Liver (tissue), 9 donors: ENCODE results near the gene CRTC2. TPM values are rescaled to one million over a fixed set of nuclear protein-coding genes. Genes with fewer than 3 reads are reported as not detected.
A peak's percentile ranks its signal among the peaks of the same experiment; 100 is the strongest.

Source experiments
- DNase-seq: peaks from one replicate; pipeline ENCODE4 v3.0.0-alpha.2; 2017; ENCODE audit warnings: low spot score
- H3K27ac ChIP-seq, 2 donors: one replicate each; pipeline ENCODE4 v1.7.0; 2013; ENCODE audit warnings: inconsistent platforms in 2 of 2, low read length in 2 of 2, control low read depth in 1 of 2, low read depth in 1 of 2, mild to moderate bottlenecking in 1 of 2
- H3K27me3 ChIP-seq, 4 donors: one replicate each; pipeline versions ENCODE4 v1.6.1 to v1.7.0; 2013; ENCODE audit warnings: low read length in 3 of 4, inconsistent platforms in 1 of 4, mild to moderate bottlenecking in 1 of 4, moderate library complexity in 1 of 4; ENCODE audit not compliant: control insufficient read depth in 4 of 4, insufficient read depth in 4 of 4
- H3K36me3 ChIP-seq, 4 donors: one replicate each; pipeline versions ENCODE4 v1.6.1 to v1.7.0; 2013; ENCODE audit warnings: low read length in 3 of 4, mild to moderate bottlenecking in 3 of 4, low read depth in 1 of 4, moderate library complexity in 1 of 4; ENCODE audit not compliant: control insufficient read depth in 4 of 4, insufficient read depth in 3 of 4
- H3K4me1 ChIP-seq, 4 donors: one replicate each; pipeline versions ENCODE4 v1.6.1 to v1.7.0; 2013; ENCODE audit warnings: low read length in 3 of 4, mild to moderate bottlenecking in 3 of 4, moderate library complexity in 1 of 4; ENCODE audit not compliant: control insufficient read depth in 4 of 4, insufficient read depth in 4 of 4
- H3K4me3 ChIP-seq, 3 donors: one replicate each; pipeline versions ENCODE4 v1.6.1 to v1.7.0; 2013; ENCODE audit warnings: low read length in 3 of 3, control low read depth in 1 of 3, low read depth in 1 of 3, mild to moderate bottlenecking in 1 of 3
- H3K9ac ChIP-seq, 2 donors: one replicate each; pipeline ENCODE4 v1.7.0; 2013; ENCODE audit warnings: low read length in 2 of 2, mild to moderate bottlenecking in 2 of 2, moderate library complexity in 2 of 2, control low read depth in 1 of 2, low read depth in 1 of 2
- H3K9me3 ChIP-seq, 4 donors: one replicate each; pipeline versions ENCODE4 v1.6.1 to v1.7.0; 2013; ENCODE audit warnings: low read length in 3 of 4; ENCODE audit not compliant: control insufficient read depth in 4 of 4
- EGR1 ChIP-seq, 2 donors: IDR thresholded peaks; 2 replicates each; pipeline ENCODE4 v1.6.1; 2016 to 2018; ENCODE audit warnings: antibody characterized with exemption in 2 of 2, low read depth in 2 of 2
- FOXA2 ChIP-seq: IDR thresholded peaks from 2 replicates; pipeline ENCODE4 v1.6.1; 2016; ENCODE audit warnings: antibody characterized with exemption
- GABPA ChIP-seq, 2 donors: IDR thresholded peaks in 1 of 2; conservative IDR thresholded peaks in 1 of 2; 2 replicates each; pipeline ENCODE4 v1.6.1; 2016; ENCODE audit warnings: antibody characterized with exemption in 2 of 2, mild to moderate bottlenecking in 1 of 2, moderate library complexity in 1 of 2
- HNF4A ChIP-seq, 2 donors: conservative IDR thresholded peaks; 2 replicates each; pipeline ENCODE4 v1.6.1; 2016; ENCODE audit warnings: antibody characterized with exemption in 2 of 2, mild to moderate bottlenecking in 2 of 2
- JUND ChIP-seq, 2 donors: IDR thresholded peaks; 2 replicates each; pipeline ENCODE4 v1.6.1; 2016; ENCODE audit warnings: antibody characterized with exemption in 2 of 2
- NR2F2 ChIP-seq: IDR thresholded peaks from 2 replicates; pipeline ENCODE4 v1.6.1; 2016; ENCODE audit warnings: antibody characterized with exemption
- RAD21 ChIP-seq, 2 donors: IDR thresholded peaks; 2 replicates each; pipeline ENCODE4 v1.6.1; 2016; ENCODE audit warnings: antibody characterized with exemption in 2 of 2, mild to moderate bottlenecking in 2 of 2
- RXRA ChIP-seq, 2 donors: IDR thresholded peaks; 2 replicates each; pipeline ENCODE4 v1.6.1; 2017 to 2018; ENCODE audit warnings: antibody characterized with exemption in 2 of 2, mild to moderate bottlenecking in 1 of 2
- SP1 ChIP-seq: IDR thresholded peaks from 2 replicates; pipeline ENCODE4 v1.6.1; 2018; ENCODE audit warnings: antibody characterized with exemption, mild to moderate bottlenecking
- YY1 ChIP-seq: IDR thresholded peaks from 2 replicates; pipeline ENCODE4 v1.6.1; 2016; ENCODE audit warnings: antibody characterized with exemption, mild to moderate bottlenecking
- WGBS: extraction: QIAGEN DNeasy Blood & Tissue Kit; methylation state at CpG from one replicate; pipeline ENCODE4 v1.1.7; 2013; 5-methylcytosine and 5-hydroxymethylcytosine counted together
- polyA plus RNA-seq, 2 donors: library from polyadenylated mRNA; stranded (reverse) in 1 of 2; unstranded in 1 of 2; fragments of 200-250 nt in 1 of 2; fragments of >200 nt in 1 of 2; fragmentation: Nextera tagmentation in 1 of 2; extraction: Ambion mirVana in 1 of 2; gene quantifications; one replicate each; pipeline versions ENCODE4 v1.2.1 to v1.2.3, GENCODE V29; 2013 to 2015
- total RNA-seq, 2 donors: library from RNA; depleted of rRNA; stranded (reverse); fragments of >200 nt; gene quantifications; one replicate each; pipeline ENCODE4 v1.2.3, GENCODE V29; 2014
- TF ChIP-seq, protein P1 (sequence below): fragments of 150-350 bp; IDR thresholded peaks from 2 replicates; pipeline ENCODE4 v1.5.1; 2017; ENCODE audit warnings: improper control_type of control experiment, low read depth, low read length; ENCODE audit not compliant: missing input control
- TF ChIP-seq, protein P2 (sequence below): IDR thresholded peaks from 2 replicates; pipeline ENCODE4 v1.6.1; 2016; ENCODE audit warnings: antibody characterized with exemption, mild to moderate bottlenecking
- TF ChIP-seq, protein P3 (sequence below): IDR thresholded peaks from 2 replicates; pipeline ENCODE4 v1.6.1; 2016; ENCODE audit warnings: antibody characterized with exemption
- donor health status: healthy.
- donor health status: healthy.
- donor health status: healthy.
- donor health status: healthy.
- donor health status: healthy.

The CRTC2 gene
- total and polyA plus RNA-seq, 4 donors = 4.9 to 14.9 (median 8.2) TPM

DNA sequence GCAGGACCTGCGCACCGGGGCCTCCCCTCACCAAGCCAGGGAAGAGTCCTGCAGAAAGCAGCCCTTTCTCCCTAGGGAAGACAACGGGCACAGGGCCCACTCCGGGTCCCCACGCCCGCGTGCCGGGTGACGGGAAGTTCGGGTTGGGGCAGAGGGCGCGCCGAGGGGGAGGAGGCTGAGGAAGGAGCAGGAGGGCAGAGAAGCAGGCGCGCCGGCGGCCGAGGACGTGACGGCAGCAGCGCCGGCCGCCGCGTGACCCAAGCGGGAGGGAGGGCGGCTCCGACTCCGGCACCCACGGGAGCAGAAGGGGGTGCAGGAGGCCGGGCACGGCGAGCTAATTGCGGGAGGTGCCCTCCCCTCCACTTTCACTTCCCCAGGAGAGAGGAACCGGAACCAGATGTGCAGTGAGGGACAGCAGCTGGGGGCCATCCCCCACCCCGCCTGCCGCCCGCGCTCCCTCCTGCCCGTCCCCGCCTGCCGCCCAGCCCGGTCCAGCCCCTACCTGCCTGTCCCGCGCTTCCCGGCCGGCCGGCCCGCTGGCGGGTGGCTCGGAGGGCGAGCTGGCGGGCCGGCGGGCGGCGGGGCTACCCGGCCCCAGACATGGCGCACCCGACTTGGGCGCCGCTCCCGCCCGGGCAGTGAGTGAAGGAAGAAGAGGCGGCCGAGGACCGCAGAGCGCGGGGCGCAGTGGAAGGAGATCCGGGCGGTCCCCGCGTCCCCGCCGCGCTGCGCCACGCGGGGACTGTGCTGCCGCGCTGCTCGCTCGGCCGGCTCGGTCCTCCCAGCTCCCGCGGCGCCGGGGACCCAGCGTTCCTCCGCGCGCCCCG lies 12.4 kb downstream of the CRTC2 start:
- under 1% methylated on average over 95 of the region's 95 CpGs for WGBS
- Histone ChIP-seq H3K4me3 (peak overlapping the region; percentile 80 to 97 (median 87)), H3K27me3 (no peaks in the 10 kb centered on the region), H3K36me3 (peaks cover 5 to 33% (median 18%) of the 10 kb centered on the region in 4 donors), H3K4me1 (peaks cover 14 to 38% (median 24%) of the 10 kb centered on the region in 4 donors), H3K27ac (peak overlapping the region; percentile 94 to 95), H3K9me3 (no peaks in the 10 kb centered on the region), H3K9ac (peak overlapping the region; percentile 24 to 85)
- DNase-seq = peak; percentile 69
- peak; percentile 32 to 52 for TF ChIP-seq RXRA (IDR thresholded peaks at IDR 0.05)
- TF ChIP-seq SP1 = peak; percentile 33
- TF ChIP-seq, protein P1, sequence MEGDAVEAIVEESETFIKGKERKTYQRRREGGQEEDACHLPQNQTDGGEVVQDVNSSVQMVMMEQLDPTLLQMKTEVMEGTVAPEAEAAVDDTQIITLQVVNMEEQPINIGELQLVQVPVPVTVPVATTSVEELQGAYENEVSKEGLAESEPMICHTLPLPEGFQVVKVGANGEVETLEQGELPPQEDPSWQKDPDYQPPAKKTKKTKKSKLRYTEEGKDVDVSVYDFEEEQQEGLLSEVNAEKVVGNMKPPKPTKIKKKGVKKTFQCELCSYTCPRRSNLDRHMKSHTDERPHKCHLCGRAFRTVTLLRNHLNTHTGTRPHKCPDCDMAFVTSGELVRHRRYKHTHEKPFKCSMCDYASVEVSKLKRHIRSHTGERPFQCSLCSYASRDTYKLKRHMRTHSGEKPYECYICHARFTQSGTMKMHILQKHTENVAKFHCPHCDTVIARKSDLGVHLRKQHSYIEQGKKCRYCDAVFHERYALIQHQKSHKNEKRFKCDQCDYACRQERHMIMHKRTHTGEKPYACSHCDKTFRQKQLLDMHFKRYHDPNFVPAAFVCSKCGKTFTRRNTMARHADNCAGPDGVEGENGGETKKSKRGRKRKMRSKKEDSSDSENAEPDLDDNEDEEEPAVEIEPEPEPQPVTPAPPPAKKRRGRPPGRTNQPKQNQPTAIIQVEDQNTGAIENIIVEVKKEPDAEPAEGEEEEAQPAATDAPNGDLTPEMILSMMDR = no peak
- peak in 1 of 2 donors; percentile 49 for TF ChIP-seq RAD21 (IDR thresholded peaks at IDR 0.05)
- TF ChIP-seq, protein P2, sequence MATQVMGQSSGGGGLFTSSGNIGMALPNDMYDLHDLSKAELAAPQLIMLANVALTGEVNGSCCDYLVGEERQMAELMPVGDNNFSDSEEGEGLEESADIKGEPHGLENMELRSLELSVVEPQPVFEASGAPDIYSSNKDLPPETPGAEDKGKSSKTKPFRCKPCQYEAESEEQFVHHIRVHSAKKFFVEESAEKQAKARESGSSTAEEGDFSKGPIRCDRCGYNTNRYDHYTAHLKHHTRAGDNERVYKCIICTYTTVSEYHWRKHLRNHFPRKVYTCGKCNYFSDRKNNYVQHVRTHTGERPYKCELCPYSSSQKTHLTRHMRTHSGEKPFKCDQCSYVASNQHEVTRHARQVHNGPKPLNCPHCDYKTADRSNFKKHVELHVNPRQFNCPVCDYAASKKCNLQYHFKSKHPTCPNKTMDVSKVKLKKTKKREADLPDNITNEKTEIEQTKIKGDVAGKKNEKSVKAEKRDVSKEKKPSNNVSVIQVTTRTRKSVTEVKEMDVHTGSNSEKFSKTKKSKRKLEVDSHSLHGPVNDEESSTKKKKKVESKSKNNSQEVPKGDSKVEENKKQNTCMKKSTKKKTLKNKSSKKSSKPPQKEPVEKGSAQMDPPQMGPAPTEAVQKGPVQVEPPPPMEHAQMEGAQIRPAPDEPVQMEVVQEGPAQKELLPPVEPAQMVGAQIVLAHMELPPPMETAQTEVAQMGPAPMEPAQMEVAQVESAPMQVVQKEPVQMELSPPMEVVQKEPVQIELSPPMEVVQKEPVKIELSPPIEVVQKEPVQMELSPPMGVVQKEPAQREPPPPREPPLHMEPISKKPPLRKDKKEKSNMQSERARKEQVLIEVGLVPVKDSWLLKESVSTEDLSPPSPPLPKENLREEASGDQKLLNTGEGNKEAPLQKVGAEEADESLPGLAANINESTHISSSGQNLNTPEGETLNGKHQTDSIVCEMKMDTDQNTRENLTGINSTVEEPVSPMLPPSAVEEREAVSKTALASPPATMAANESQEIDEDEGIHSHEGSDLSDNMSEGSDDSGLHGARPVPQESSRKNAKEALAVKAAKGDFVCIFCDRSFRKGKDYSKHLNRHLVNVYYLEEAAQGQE = peak; percentile 13
- peak in 1 of 2 donors; percentile 42 for TF ChIP-seq HNF4A (conservative IDR thresholded peaks at IDR 0.05)
- TF ChIP-seq JUND (IDR thresholded peaks at IDR 0.05) = no peak
- no peak for TF ChIP-seq NR2F2
- TF ChIP-seq EGR1 (IDR thresholded peaks at IDR 0.05; ENCODE audit: low read depth in 2 of 2) = no peak
- TF ChIP-seq, protein P3, sequence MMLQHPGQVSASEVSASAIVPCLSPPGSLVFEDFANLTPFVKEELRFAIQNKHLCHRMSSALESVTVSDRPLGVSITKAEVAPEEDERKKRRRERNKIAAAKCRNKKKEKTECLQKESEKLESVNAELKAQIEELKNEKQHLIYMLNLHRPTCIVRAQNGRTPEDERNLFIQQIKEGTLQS = no peak
- peak in 1 of 2 donors; percentile 65 for TF ChIP-seq GABPA (IDR thresholded peaks at IDR 0.05 in 1 of 2, conservative IDR thresholded peaks at IDR 0.05 in 1 of 2)
- no peak for TF ChIP-seq YY1

DNA sequence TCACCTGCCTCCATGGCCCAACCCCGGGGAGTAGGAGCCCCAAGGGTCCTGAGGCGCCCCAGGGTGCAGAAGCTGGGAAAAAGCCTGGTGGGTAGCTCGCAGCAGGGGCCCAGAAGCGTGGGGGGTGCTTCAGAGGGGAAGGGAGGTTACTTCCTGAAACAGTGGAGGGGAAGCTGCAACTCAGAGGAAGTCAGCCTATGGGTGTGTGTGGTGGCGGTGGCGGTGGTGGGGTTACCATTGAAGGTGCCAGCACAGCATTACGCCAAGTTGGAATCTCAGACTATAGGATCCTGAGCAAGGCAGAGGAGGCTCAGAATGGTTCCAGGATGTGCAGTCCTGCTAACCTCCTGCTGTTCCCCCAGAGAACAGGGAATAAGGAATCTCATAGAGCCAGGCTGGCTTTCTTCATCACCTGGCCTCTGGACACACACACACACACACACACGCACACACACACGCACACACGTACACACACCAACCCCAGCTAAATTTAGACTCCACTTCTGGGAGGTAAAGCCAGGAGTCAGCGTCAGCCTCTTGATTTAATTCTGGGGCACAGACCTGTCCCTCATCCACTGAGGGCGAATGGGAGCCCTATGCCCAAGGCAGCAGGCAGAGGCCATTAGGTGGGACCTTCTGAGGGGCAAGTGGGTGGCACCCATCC lies 13.1 kb downstream of the CRTC2 start:
- no peak for TF ChIP-seq YY1
- TF ChIP-seq RXRA (IDR thresholded peaks at IDR 0.05) = no peak
- TF ChIP-seq FOXA2 = no peak
- TF ChIP-seq NR2F2 = no peak
- H3K4me3 ChIP-seq = peak overlapping the region; percentile 80 to 97 (median 87)
- WGBS = 41% methylated on average over 12 of the region's 12 CpGs
- H3K9ac ChIP-seq = peak overlapping the region; percentile 24 to 85
- peaks cover 5 to 33% (median 16%) of the 10 kb centered on the region in 4 donors for H3K36me3 ChIP-seq
- H3K4me1 ChIP-seq = peaks cover 14 to 38% (median 24%) of the 10 kb centered on the region in 4 donors
- H3K9me3 ChIP-seq = no peaks in the 10 kb centered on the region
- H3K27me3 ChIP-seq = no peaks in the 10 kb centered on the region
- peak overlapping the region; percentile 94 to 95 for H3K27ac ChIP-seq
- DNase-seq = no peak
